ENCODE results near the gene SMAD4. TPM values are rescaled to one million over a fixed set of nuclear protein-coding genes. Genes with fewer than 3 reads are reported as not detected.

The SMAD4 gene
- total and polyA plus RNA-seq, 2 of the 8 experiments (the other 6 are each of a cell fraction or from before 2014, with no cell fraction given): 86.5 to 139 TPM

GRCh38 chr18:51082571-51083267, 52.7 kb downstream of the SMAD4 start:
- Histone ChIP-seq H3K9me3 (ENCODE audit: insufficient read depth in 2 of 2, low read depth in 1 of 2, low read length in 1 of 2) (no peaks in the 10 kb centered on the region), H3K18ac (ENCODE audit: extremely low read depth, low read length) (no peak overlapping the region), H3K14ac (ENCODE audit: insufficient read length) (no peak overlapping the region), H4K91ac (replicated peaks; ENCODE audit: insufficient read length, low read length) (no peak overlapping the region), H2BK20ac (ENCODE audit: low read length) (no peak overlapping the region), H3K4me1 (replicated peaks in 1 of 4; ENCODE audit: control insufficient read depth in 3 of 4, insufficient read depth in 4 of 4, low read length in 3 of 4) (no peaks in the 10 kb centered on the region), H2AFZ (ENCODE audit: low read length) (no peak overlapping the region), H2AK5ac (ENCODE audit: low read depth, low read length) (no peak overlapping the region), H3K56ac (replicated peaks; ENCODE audit: insufficient read length, low read depth, low read length) (no peak overlapping the region), H3K79me1 (ENCODE audit: low read depth, low read length) (no peaks in the 10 kb centered on the region), H2BK5ac (ENCODE audit: low read depth, low read length) (no peak overlapping the region), H3K4me2 (ENCODE audit: insufficient read depth in 1 of 2, low read depth in 2 of 2, low read length in 2 of 2) (no peak overlapping the region), H3K79me2 (ENCODE audit: control insufficient read depth in 1 of 2, insufficient read depth in 2 of 2, low read length in 2 of 2) (no peaks in the 10 kb centered on the region), H3K36me3 (ENCODE audit: control insufficient read depth in 2 of 4, insufficient read depth in 4 of 4, low read length in 3 of 4) (peaks cover 10 to 72% (median 43%) of the 10 kb centered on the region in 4 experiments), H2BK15ac (ENCODE audit: low read length) (no peak overlapping the region), H4K8ac (ENCODE audit: extremely low read depth, insufficient read depth, low read length) (no peak overlapping the region), H3K4ac (replicated peaks; ENCODE audit: insufficient read length, low read depth, low read length) (no peak overlapping the region), H4K5ac (ENCODE audit: insufficient read length, low read depth, low read length) (no peak overlapping the region), H3K27me3 (replicated peaks in 1 of 4; ENCODE audit: control insufficient read depth in 3 of 4, extremely low read depth in 1 of 4, insufficient read depth in 3 of 4, low read length in 3 of 4) (no peaks in the 10 kb centered on the region), H4K20me1 (replicated peaks in 1 of 2; ENCODE audit: control insufficient read depth in 1 of 2, insufficient read depth in 2 of 2, low read length in 2 of 2) (no peaks in the 10 kb centered on the region), H2BK12ac (ENCODE audit: low read depth, low read length) (no peak overlapping the region), H3K9ac (replicated peaks in 1 of 4; ENCODE audit: extremely low read depth in 1 of 4, low read depth in 3 of 4, low read length in 3 of 4) (no peak overlapping the region), H3K23ac (ENCODE audit: insufficient read length) (no peak overlapping the region), H2BK120ac (replicated peaks; ENCODE audit: low read depth, low read length) (no peak overlapping the region), H3K23me2 (ENCODE audit: low read depth, low read length) (no peaks in the 10 kb centered on the region), H3K4me3 (ENCODE audit: extremely low read depth in 1 of 4, insufficient read depth in 2 of 4, low read depth in 3 of 4, low read length in 4 of 4) (no peak overlapping the region), H3K27ac (ENCODE audit: low read depth, low read length) (no peak overlapping the region)
- POLR2A ChIA-PET (ENCODE audit: partially characterized antibody): no interaction called here
- WGBS, 2 experiments (ENCODE audit: extremely low coverage in 1 of 2, insufficient coverage in 1 of 2, insufficient read length in 1 of 2, insufficient replicate concordance in 2 of 2, low coverage in 1 of 2, low lambda C conversion rate in 2 of 2, missing lambda C conversion rate in 1 of 2): 86% methylated on average over 2 of the region's 2 CpGs; no CpG with 5 or more reads in 1 of the 2 experiments
- FAIRE-seq (no peak), DNase-seq (ENCODE audit: low read depth in 1 of 2, low spot score in 2 of 2) (no peak)
- CTCF ChIA-PET (ENCODE audit: partially characterized antibody): no interaction called here
- TF ChIP-seq CHD1 (IDR thresholded peaks at IDR 0.05; ENCODE audit: low read depth, low read length) (no peak), CBX5 (IDR thresholded peaks at IDR 0.05; ENCODE audit: low read depth, low read length) (no peak), SP4 (IDR thresholded peaks at IDR 0.05; ENCODE audit: low read length) (no peak), RFX5 (IDR thresholded peaks at IDR 0.05; ENCODE audit: borderline replicate concordance, low read depth, low read length) (no peak), CBX8 (IDR thresholded peaks at IDR 0.05; ENCODE audit: borderline replicate concordance, low read depth, low read length) (no peak), KDM5A (IDR thresholded peaks at IDR 0.05; ENCODE audit: low read length) (no peak), SIX5 (IDR thresholded peaks at IDR 0.05; ENCODE audit: low read depth, low read length) (no peak), CTBP2 (IDR thresholded peaks at IDR 0.05; ENCODE audit: borderline replicate concordance, insufficient read depth, insufficient read length, low read length) (no peak), KDM1A (IDR thresholded peaks at IDR 0.05; ENCODE audit: borderline replicate concordance, low read length) (no peak)
- TF ChIP-seq, protein P1, sequence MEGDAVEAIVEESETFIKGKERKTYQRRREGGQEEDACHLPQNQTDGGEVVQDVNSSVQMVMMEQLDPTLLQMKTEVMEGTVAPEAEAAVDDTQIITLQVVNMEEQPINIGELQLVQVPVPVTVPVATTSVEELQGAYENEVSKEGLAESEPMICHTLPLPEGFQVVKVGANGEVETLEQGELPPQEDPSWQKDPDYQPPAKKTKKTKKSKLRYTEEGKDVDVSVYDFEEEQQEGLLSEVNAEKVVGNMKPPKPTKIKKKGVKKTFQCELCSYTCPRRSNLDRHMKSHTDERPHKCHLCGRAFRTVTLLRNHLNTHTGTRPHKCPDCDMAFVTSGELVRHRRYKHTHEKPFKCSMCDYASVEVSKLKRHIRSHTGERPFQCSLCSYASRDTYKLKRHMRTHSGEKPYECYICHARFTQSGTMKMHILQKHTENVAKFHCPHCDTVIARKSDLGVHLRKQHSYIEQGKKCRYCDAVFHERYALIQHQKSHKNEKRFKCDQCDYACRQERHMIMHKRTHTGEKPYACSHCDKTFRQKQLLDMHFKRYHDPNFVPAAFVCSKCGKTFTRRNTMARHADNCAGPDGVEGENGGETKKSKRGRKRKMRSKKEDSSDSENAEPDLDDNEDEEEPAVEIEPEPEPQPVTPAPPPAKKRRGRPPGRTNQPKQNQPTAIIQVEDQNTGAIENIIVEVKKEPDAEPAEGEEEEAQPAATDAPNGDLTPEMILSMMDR (IDR thresholded peaks at IDR 0.05; ENCODE audit: control extremely low read depth in 1 of 3, insufficient read depth in 1 of 3, low read depth in 1 of 3, low read length in 3 of 3): no peak

Data from H1 (cell line).